Measurements from ENCODE around the gene LXN.

LXN gene

GRCh38 chr3:158680861-158681260 lies 8.4 kb upstream of the LXN start:
- DNase-seq (ENCODE audit: low read depth, low spot score): no peak
- POLR2A ChIA-PET: no interaction called here
- CTCF ChIA-PET: interaction anchor here (1.2 to 4.5 kb wide), 3 partner anchors 13 to 36 kb away, joined by 4 to 39 read pairs (median 7); partner anchors contain the start of gene GFM1
- no peak overlapping the region for H3K4me3 ChIP-seq (ENCODE audit: low read depth, low read length)
- TF ChIP-seq CTCF (IDR thresholded peaks at IDR 0.05; ENCODE audit: insufficient read depth, low read length, missing control alignments): no peak

- ChIA-PET POLR2A (no interaction called here), CTCF (interaction anchor here (0.7 to 4.5 kb wide), 9 partner anchors 9 to 112 kb away, joined by 3 to 39 read pairs (median 6); no protein-coding TSS in a partner anchor)
- H3K4me3 ChIP-seq (ENCODE audit: low read depth, low read length): no peak overlapping the region
- no peak for TF ChIP-seq CTCF (IDR thresholded peaks at IDR 0.05; ENCODE audit: insufficient read depth, low read length, missing control alignments)
- no peak for DNase-seq (ENCODE audit: low read depth, low spot score)
Observed at GRCh38 chr3:158679547-158680000, 7.1 kb upstream of the LXN start.

GRCh38 chr3:158678687-158679086 lies 6.2 kb upstream of the LXN start:
- H3K4me3 ChIP-seq (ENCODE audit: low read depth, low read length): no peak overlapping the region
- DNase-seq (ENCODE audit: low read depth, low spot score): no peak
- CTCF ChIA-PET: interaction anchor here (0.5 to 4.5 kb wide), 6 partner anchors 18 to 1356 kb away, joined by 3 to 39 read pairs (median 8); no protein-coding TSS in a partner anchor
- POLR2A ChIA-PET: no interaction called here
- TF ChIP-seq CTCF (IDR thresholded peaks at IDR 0.05; ENCODE audit: insufficient read depth, low read length, missing control alignments): no peak

GRCh38 chr3:158671821-158672214 lies 630 bp downstream of the LXN start:
- TF ChIP-seq CTCF (IDR thresholded peaks at IDR 0.05; ENCODE audit: insufficient read depth, low read length, missing control alignments): no peak
- CTCF ChIA-PET: interaction anchor here (0.6 to 8.1 kb wide), 16 partner anchors 7 to 126 kb away, joined by 3 to 71 read pairs (median 4); no protein-coding TSS in a partner anchor
- POLR2A ChIA-PET: interaction anchor here (1.0 kb wide), 1 partner anchor 31 kb away, joined by 4 read pairs; no protein-coding TSS in a partner anchor
- no peak for DNase-seq (ENCODE audit: low read depth, low spot score)
- peak overlapping the region; percentile 71 for H3K4me3 ChIP-seq (ENCODE audit: low read depth, low read length)

- peak; percentile 17 for DNase-seq (ENCODE audit: low read depth, low spot score)
- no peak overlapping the region for H3K4me3 ChIP-seq (ENCODE audit: low read depth, low read length)
- TF ChIP-seq CTCF (IDR thresholded peaks at IDR 0.05; ENCODE audit: insufficient read depth, low read length, missing control alignments): no peak
- POLR2A ChIA-PET: no interaction called here
- CTCF ChIA-PET: interaction anchor here (1.0 to 8.1 kb wide), 6 partner anchors 9 to 129 kb away, joined by 3 to 71 read pairs (median 8); partner anchors contain the start of gene GFM1
Observed at GRCh38 chr3:158668506-158668905, 3.9 kb downstream of the LXN start.

- H3K4me3 ChIP-seq (ENCODE audit: low read depth, low read length): no peak overlapping the region
- ChIA-PET POLR2A (no interaction called here), CTCF (interaction anchor here (1.5 to 8.1 kb wide), 2 partner anchors 105 to 122 kb away, joined by 3 to 71 read pairs; no protein-coding TSS in a partner anchor)
- DNase-seq (ENCODE audit: low read depth, low spot score): no peak
- no peak for TF ChIP-seq CTCF (IDR thresholded peaks at IDR 0.05; ENCODE audit: insufficient read depth, low read length, missing control alignments)
Observed at GRCh38 chr3:158666416-158666815, 6.0 kb downstream of the LXN start.

All from AG04449 (cell line).